NCI-H1092 (cell line): ENCODE data around the gene DLX2.
"Not testable (repeated sequence)": the region's sequence is repeated elsewhere in the genome, so short reads cannot be mapped to it uniquely, and the experiment has no call there.

Experiments
- DNase-seq: peaks from one replicate; lab custom pipeline; 2025; lab: John Stamatoyannopoulos, UW

Gene DLX2

GRCh38 chr2:172083628-172084394 is 18.9 kb downstream of the DLX2 start:
- DNase-seq = no peak

GRCh38 chr2:172082944-172083627 is 19.6 kb downstream of the DLX2 start:
- DNase-seq = no peak

GRCh38 chr2:172082105-172082943 is 20.4 kb downstream of the DLX2 start:
- DNase-seq = no peak

GRCh38 chr2:172081221-172082022 is 21.3 kb downstream of the DLX2 start:
- no peak for DNase-seq

- DNase-seq = no peak
Measured at GRCh38 chr2:172080641-172081220, 22.0 kb downstream of the DLX2 start.

GRCh38 chr2:172079838-172080640 is 22.7 kb downstream of the DLX2 start:
- no peak for DNase-seq

- DNase-seq = no peak
Measured at GRCh38 chr2:172079416-172079815, 23.3 kb downstream of the DLX2 start.

- no peak for DNase-seq
Measured at GRCh38 chr2:172074254-172074653, 28.4 kb downstream of the DLX2 start.

GRCh38 chr2:172073518-172073917 is 29.2 kb downstream of the DLX2 start:
- no peak for DNase-seq

- DNase-seq = no peak
Measured at GRCh38 chr2:172072706-172073105, 30.0 kb downstream of the DLX2 start.

- DNase-seq = peak; percentile 33
Measured at GRCh38 chr2:172072303-172072702, 30.4 kb downstream of the DLX2 start.

- no peak for DNase-seq
Measured at GRCh38 chr2:172070936-172071335, 31.8 kb downstream of the DLX2 start.

- not testable (repeated sequence) for DNase-seq
Measured at GRCh38 chr2:172067905-172068304, 34.8 kb downstream of the DLX2 start.

- DNase-seq = no peak
Measured at GRCh38 chr2:172066394-172066886, 36.3 kb downstream of the DLX2 start.

GRCh38 chr2:172065111-172065510 is 37.6 kb downstream of the DLX2 start:
- no peak for DNase-seq

GRCh38 chr2:172063446-172063845 is 39.3 kb downstream of the DLX2 start:
- no peak for DNase-seq

GRCh38 chr2:172062402-172063004 is 40.2 kb downstream of the DLX2 start:
- DNase-seq = no peak

GRCh38 chr2:172060118-172060517 is 42.6 kb downstream of the DLX2 start:
- DNase-seq = not testable (repeated sequence)

- DNase-seq = no peak
Measured at GRCh38 chr2:172058660-172059059, 44.0 kb downstream of the DLX2 start.

- no peak for DNase-seq
Measured at GRCh38 chr2:172056293-172056692, 46.4 kb downstream of the DLX2 start.
